ENCODE measurements around the gene ZBTB20.

GRCh38 chr3:114389156-114389555, 757.9 kb downstream of the ZBTB20 start:
- TF ChIP-seq CTCF (IDR thresholded peaks at IDR 0.05; ENCODE audit: low read depth, low read length, missing input control) = no peak
- no peak for TF ChIP-seq HNF4A (conservative IDR thresholded peaks at IDR 0.05)
- TF ChIP-seq JUND (IDR thresholded peaks at IDR 0.05) = no peak
- no peak for TF ChIP-seq YY1 (IDR thresholded peaks at IDR 0.05)
- no peak for TF ChIP-seq EGR1 (IDR thresholded peaks at IDR 0.05; ENCODE audit: low read depth in 2 of 2)
- no peak for TF ChIP-seq MAX (IDR thresholded peaks at IDR 0.05)
- TF ChIP-seq RAD21 (IDR thresholded peaks at IDR 0.05) = no peak
- TF ChIP-seq REST (IDR thresholded peaks at IDR 0.05) = no peak
- no peak for TF ChIP-seq ATF3 (IDR thresholded peaks at IDR 0.05)
- TF ChIP-seq TAF1 (conservative IDR thresholded peaks at IDR 0.05) = no peak
- no peak for TF ChIP-seq GABPA (IDR thresholded peaks at IDR 0.05 in 1 of 2, conservative IDR thresholded peaks at IDR 0.05 in 1 of 2)

Data from liver (tissue), 3 donors.